Fibroblast of the aortic adventitia (primary cell): ENCODE data around the gene TNF. TPM values are rescaled to one million over a fixed set of nuclear protein-coding genes. Genes with fewer than 3 reads are reported as not detected.
A peak's percentile ranks its signal among the peaks of the same experiment; 100 is the strongest.
"Not testable (repeated sequence)": the region's sequence is repeated elsewhere in the genome, so short reads cannot be mapped to it uniquely, and the experiment has no call there.

Experiments used
- DNase-seq: peaks from one replicate; pipeline ENCODE4 v3.0.0-alpha.2; 2010; ENCODE audit warnings: low read depth
- H3K4me3 ChIP-seq: 2 replicates; pipeline ENCODE4 v1.5.1; 2011; ENCODE audit warnings: low read depth, mild to moderate bottlenecking, control low read depth, low read length, moderate library complexity
- total RNA-seq: library from RNA; depleted of rRNA; stranded (reverse); fragments of >200 nt; gene quantifications from 2 replicates; pipeline ENCODE4 v1.2.3, GENCODE V29; 2012; ENCODE audit warnings: low replicate concordance
- TF ChIP-seq, protein P1 (sequence below): IDR thresholded peaks from 2 replicates; pipeline ENCODE4 v1.5.1; 2011; ENCODE audit warnings: mild to moderate bottlenecking, low read length, control low read depth, inconsistent platforms; ENCODE audit not compliant: insufficient read depth

TNF gene
- total RNA-seq, 1 donor: not detected

- H3K4me3 ChIP-seq: no peak overlapping the region
- DNase-seq: no peak
- TF ChIP-seq, protein P1, sequence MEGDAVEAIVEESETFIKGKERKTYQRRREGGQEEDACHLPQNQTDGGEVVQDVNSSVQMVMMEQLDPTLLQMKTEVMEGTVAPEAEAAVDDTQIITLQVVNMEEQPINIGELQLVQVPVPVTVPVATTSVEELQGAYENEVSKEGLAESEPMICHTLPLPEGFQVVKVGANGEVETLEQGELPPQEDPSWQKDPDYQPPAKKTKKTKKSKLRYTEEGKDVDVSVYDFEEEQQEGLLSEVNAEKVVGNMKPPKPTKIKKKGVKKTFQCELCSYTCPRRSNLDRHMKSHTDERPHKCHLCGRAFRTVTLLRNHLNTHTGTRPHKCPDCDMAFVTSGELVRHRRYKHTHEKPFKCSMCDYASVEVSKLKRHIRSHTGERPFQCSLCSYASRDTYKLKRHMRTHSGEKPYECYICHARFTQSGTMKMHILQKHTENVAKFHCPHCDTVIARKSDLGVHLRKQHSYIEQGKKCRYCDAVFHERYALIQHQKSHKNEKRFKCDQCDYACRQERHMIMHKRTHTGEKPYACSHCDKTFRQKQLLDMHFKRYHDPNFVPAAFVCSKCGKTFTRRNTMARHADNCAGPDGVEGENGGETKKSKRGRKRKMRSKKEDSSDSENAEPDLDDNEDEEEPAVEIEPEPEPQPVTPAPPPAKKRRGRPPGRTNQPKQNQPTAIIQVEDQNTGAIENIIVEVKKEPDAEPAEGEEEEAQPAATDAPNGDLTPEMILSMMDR: no peak
These were observed 30.7 kb upstream of the TNF start for GRCh38 chr6:31544676-31545075.

- DNase-seq: no peak
These were observed 30.1 kb upstream of the TNF start for GRCh38 chr6:31545291-31545690.

DNA sequence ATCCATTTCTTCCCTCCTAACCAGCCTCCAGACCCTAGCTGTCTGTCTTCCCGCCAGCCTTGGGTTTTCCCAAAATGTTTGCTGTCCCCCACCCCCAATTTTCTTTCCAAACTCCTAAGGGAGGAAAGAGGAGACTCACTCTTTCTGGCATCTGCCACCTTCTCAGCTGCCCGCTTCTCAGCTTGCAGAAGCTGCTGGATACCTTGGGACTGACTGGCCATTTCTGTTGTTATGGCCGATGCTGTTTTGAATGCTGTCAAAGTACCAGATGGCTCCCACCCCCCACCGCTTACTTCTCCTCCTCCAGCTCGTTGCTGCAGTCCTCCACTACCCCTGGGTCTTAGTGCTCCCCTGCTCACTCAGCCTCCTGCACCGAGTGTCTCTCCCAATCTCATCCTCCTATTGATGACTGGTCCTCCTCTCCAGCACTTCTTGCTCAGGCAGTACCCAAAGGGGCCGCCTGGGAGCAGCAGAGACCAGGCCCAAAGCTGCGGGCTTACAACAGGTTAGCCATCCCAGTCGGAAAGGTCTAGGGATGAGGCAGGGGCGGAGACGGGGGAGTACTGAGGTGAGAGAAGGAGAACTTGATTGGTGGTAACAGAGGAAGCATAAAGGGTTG, 28.9 kb upstream of the TNF start, which contains the start of gene ATP6V1G2:
ATP6V1G2 (minus strand) TSS at position 270 of the 619 bp plus-strand sequence; CDS start at position 221, 49 bp downstream.
- DNase-seq: peak; percentile 93
- peak within 1 kb of the TSS; percentile 71 for H3K4me3 ChIP-seq
- TF ChIP-seq, protein P1: peak; percentile 99

More at GRCh38 chr6:31545291-31545690, 30.1 kb upstream of the TNF start:
- H3K4me3 ChIP-seq: no peak overlapping the region
- TF ChIP-seq, protein P1: no peak

DNA sequence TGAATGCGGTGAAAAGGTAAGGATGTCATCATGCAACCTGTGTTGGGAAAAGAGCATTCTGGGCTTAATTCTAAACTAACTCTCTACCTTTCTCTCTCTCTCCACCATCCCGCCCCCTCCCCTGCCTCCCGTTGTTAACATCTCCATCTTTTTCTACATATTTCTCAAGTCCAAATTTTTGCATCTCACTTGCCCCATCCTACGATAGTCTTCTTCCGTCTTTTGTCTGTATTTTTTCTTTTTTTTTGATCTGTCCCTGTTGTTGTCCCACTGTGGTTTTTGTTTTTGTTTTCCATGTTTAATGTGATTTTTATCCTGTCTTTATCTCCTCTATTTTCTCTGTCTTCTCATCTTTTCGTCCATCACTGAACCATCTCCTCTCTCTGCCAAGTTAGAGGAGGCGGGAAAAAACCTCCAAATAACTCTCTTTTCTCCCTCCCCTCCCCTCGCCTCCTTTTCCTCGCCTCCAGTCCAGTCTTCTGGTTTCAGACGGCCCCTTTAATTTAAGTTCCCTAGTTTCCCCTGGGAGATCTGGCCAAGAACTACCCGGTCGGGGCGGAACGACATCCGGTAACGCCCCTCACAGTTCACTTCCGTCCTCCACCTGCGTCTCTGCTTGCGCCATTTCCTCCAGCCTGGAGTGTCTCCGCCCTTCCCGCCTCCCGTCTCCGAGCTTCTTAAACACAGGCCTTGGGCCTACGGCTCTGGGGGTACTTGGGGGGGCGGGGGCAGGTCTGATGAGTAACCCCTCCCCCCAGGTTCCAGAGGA, 28.2 kb upstream of the TNF start, which contains the start of gene NFKBIL1:
NFKBIL1 (plus strand) TSS at position 651 of the 769 bp plus-strand sequence; CDS start at position 738, 87 bp downstream.
- TF ChIP-seq, protein P1: no peak
- H3K4me3 ChIP-seq: peak within 1 kb of the TSS; percentile 71
- peak; percentile 99 for DNase-seq

DNA sequence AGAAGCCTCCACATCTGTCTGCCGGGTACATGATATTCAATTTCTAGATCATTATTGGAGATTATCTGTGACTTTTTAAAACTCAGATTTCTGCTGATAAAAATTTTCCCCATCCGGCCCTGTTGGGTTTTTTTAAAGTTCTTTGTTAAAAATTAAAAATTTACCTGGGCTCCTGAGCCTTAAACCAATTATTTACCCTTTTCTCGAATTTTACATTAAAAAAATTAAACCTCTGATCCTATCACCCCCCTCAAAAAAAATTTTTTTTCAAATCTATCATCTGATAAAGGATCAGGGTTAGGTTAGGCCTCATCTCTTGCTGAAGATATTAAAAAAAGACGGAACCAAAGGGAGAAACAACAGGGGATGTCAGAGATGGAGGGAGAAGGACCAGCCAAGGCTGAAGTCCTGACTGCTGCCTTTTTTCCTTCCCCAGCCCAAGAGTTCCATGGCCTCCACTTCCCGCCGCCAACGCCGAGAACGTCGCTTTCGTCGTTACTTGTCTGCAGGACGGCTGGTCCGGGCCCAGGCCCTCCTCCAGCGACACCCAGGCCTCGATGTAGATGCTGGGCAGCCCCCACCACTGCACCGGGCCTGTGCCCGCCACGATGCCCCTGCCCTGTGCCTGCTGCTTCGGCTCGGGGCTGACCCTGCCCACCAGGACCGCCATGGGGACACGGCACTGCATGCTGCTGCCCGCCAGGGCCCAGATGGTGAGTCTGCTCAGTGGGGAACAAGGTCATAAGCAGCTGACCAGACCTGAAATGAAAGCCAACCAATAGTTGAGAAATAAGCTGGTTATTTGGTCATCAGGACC, 27.4 kb upstream of the TNF start:
- TF ChIP-seq, protein P1: no peak
- DNase-seq: peak; percentile 25
- peak overlapping the region; percentile 71 for H3K4me3 ChIP-seq

- TF ChIP-seq, protein P1: no peak
- H3K4me3 ChIP-seq: peak overlapping the region; percentile 71
- no peak for DNase-seq
These were observed 26.9 kb upstream of the TNF start for GRCh38 chr6:31548544-31548873.

DNA sequence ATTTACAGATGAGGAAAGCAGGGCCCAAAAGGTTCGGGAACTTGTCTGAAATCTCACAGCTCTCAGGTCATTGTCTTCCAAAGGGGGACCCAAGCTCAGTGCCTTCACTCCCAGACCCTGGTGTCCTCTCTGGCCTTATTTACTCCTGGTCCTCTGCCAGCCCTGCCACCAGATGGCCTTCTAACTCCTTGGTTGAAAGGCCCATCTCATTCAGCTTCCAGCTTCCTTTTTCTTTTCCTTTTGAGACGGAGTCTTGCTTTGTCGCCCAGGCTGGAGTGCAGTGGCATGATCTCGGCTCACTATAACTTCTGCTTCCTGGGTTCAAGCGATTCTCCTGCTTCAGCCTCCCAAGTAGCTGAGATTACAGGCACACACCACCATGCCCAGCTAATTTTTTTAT, 24.0 kb upstream of the TNF start:
- not testable (repeated sequence) for H3K4me3 ChIP-seq
- peak; percentile 32 for DNase-seq
